GM13977 (cell line): ENCODE data around the gene SGIP1.

Experiments used
- DNase-seq: peaks from one replicate; pipeline ENCODE4 v3.0.0; 2012; ENCODE audit warnings: low spot score
- CTCF ChIP-seq: IDR thresholded peaks from 2 replicates; pipeline ENCODE4 v1.5.1; 2012; ENCODE audit warnings: mild to moderate bottlenecking, control low read depth; ENCODE audit not compliant: insufficient read depth; ENCODE audit errors: extremely low read depth, missing control alignments
- in situ Hi-C: fragments of 300-500 bp; cut with MboI; formaldehyde crosslinking; loops from one replicate; pipeline ENCODE4 v1.12.0; 2022; ENCODE audit warnings: low sequenced_read_pairs, low pct_unique_long_range_greater_than_20kb, mixed read lengths, inconsistent platforms; ENCODE audit not compliant: unreplicated experiment

The SGIP1 gene

GRCh38 chr1:66553846-66554245 is 19.9 kb downstream of the SGIP1 start:
- DNase-seq: no peak
- in situ Hi-C loops: no loop called here

GRCh38 chr1:66556161-66556611 is 22.2 kb downstream of the SGIP1 start:
- TF ChIP-seq CTCF: no peak
- in situ Hi-C loops: no loop called here
- DNase-seq: no peak

More at GRCh38 chr1:66553846-66554245, 19.9 kb downstream of the SGIP1 start:
- no peak for TF ChIP-seq CTCF

- in situ Hi-C loops: no loop called here
- DNase-seq: no peak
- TF ChIP-seq CTCF: no peak
These were observed 23.2 kb downstream of the SGIP1 start for GRCh38 chr1:66557157-66557556.

- no peak for TF ChIP-seq CTCF
- no peak for DNase-seq
- in situ Hi-C loops: no loop called here
These were observed 25.6 kb downstream of the SGIP1 start for GRCh38 chr1:66559517-66559916.

GRCh38 chr1:66562561-66562960 is 28.6 kb downstream of the SGIP1 start:
- no peak for DNase-seq
- in situ Hi-C loops: no loop called here
- no peak for TF ChIP-seq CTCF

GRCh38 chr1:66563094-66563800 is 29.3 kb downstream of the SGIP1 start:
- TF ChIP-seq CTCF: no peak
- in situ Hi-C loops: no loop called here
- DNase-seq: no peak
